GM21526 (cell line): ENCODE results near the gene CMKLR1.

ENCODE experiments used
- ATAC-seq: cut with Tn5 transposase; IDR thresholded peaks from one replicate; pipeline ENCODE4 v1.9.1; 2021; ENCODE audit warnings: moderate library complexity; ENCODE audit not compliant: unreplicated experiment, low FRiP score

CMKLR1 gene

DNA sequence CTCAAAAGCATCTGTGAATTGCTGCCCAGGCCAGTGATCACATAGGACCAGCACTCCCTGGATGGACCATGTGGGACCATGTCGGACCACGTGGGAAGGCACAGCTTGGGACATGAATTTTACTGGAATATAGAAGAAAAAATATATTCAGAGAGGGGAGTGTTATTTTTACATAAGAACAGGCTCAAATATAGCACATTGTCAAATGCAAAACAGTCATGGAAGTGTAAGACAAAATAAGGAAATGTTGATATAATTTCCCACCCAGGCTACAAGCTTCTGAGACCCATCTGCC lies 68.3 kb downstream of the CMKLR1 start:
- ATAC-seq = no peak

GRCh38 chr12:108270035-108270848 lies 68.9 kb downstream of the CMKLR1 start:
- ATAC-seq = no peak

DNA sequence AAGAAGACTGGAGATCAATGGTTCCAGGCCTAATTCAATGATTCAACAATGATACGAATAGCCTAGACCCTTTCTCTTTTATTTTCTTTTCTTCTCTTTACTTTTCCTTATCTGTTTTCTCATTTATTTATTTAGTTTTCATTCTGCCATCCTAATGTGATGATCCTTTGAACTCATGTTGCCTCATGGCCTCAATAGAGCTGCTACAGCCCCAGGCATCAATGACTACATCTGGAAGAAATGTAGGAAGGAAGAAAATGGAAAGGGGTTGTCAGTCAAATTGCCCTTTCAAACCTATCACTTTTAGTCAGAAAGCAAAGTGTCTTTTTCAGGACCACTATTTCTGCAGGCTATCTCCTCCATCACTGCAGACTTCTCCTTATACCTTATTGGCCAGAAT lies 69.9 kb downstream of the CMKLR1 start:
- no peak for ATAC-seq

DNA sequence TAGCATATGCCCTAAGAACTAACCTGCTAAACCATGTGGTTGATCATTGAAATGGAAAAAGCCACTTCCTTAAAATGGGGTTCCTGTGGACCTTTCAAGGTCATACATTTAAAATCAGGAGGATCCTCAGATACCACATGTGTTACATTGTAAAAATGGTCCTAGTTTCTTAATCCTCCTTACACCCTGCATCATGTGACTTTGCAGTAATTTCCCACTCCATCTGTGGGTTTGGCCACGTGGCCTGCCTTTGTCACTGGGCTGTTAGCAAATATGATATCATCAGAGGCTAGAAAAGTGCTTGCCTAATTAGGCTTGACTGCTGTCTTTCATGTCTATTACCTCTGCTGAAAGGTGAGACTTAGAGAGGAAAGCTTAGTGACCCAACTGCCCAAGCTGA lies 70.7 kb downstream of the CMKLR1 start:
- no peak for ATAC-seq

DNA sequence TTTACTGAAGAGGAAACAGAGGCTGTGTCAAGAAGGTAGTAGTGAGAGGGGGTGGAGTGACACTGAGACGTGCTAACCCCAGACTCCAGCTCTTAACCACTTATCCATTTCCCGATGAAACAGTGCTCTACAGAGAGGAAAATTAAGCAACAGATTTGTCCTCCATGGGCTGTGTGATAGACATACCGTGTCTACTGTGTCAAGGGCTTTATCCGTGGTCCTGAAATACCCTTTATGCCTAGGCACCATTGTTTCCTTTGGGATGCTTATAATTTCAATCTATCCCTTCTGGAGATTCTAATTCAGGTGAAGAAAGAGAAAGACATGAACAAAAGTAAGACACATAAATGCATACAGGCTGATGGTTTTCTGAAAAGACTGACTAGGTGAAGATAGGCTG lies 71.7 kb downstream of the CMKLR1 start:
- ATAC-seq = no peak

- ATAC-seq = no peak
Observed at GRCh38 chr12:108266131-108266530, 73.0 kb downstream of the CMKLR1 start.

DNA sequence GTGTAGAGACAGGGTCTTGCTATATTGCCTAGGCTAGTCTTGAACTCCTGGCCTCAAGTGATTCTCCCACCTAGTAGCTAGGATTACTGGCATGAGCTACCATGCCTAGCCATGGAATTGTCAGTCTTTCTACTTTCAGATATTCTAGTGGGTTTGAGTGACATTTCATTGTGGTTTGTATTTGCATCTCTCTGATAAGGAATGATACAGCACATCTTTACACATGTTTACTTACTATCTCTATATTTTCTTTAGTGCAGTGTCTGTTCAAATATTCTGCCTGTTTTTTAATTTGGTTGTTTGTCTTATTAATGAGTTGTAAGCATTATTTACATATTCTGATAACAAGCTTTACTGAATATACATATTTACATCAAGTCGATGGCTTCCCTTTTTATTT lies 73.6 kb downstream of the CMKLR1 start:
- no peak for ATAC-seq

GRCh38 chr12:108260969-108261368 lies 78.1 kb downstream of the CMKLR1 start:
- no peak for ATAC-seq

- no peak for ATAC-seq
Observed at GRCh38 chr12:108260039-108260438, 79.1 kb downstream of the CMKLR1 start.

GRCh38 chr12:108257610-108258106 lies 81.5 kb downstream of the CMKLR1 start:
- no peak for ATAC-seq

- no peak for ATAC-seq
Observed at GRCh38 chr12:108257004-108257403, 82.1 kb downstream of the CMKLR1 start.

DNA sequence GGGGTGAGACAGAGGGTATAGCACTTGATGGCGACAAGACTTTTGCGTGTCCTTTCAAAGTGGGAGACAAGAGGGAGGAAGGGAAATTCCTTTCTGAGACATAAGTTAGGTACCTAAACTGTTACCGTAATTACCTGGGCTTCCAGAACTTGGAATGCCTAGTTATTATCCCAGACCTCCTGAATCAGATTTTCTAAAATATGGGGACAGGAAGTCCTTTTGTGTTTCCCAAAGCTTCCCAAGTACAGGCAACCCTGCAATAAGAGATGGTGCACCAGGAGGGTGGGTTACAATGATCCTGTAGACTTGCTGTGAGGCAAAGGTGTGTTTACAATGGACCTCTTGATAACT lies 83.9 kb downstream of the CMKLR1 start:
- no peak for ATAC-seq

DNA sequence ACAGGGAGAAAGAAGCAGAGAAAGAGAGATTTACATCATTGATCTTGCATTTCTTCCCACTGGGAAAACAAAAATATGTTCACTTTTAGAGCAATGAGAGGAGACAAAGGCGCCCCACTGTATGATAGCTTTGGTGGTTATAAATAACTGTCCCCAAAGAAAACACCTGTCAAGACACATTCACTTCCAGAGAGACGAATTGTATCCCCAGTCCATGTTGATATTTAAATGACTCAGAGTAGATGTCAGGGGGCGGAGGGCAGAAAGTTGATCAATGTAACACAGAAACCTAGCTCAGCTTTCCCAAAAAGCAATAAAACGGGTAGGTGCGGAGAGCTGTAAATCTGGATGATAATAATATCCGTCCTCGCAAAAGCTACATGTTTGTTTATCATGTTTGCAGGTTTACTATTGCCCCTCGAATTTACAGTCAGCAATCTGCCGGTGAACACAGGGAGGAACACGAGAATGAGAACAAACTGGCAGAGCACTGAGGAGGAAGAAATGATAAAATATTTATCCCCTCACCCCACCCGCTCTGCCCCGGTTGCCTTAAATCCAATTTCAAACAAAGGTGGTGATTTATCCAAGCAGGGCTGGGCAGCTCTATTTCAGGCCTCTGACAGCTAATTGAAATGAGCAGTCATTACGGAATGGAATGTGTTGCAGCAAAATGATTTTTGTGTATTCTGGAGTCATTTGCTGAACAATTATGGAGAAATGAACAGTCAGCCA lies 84.4 kb downstream of the CMKLR1 start:
- ATAC-seq = no peak

DNA sequence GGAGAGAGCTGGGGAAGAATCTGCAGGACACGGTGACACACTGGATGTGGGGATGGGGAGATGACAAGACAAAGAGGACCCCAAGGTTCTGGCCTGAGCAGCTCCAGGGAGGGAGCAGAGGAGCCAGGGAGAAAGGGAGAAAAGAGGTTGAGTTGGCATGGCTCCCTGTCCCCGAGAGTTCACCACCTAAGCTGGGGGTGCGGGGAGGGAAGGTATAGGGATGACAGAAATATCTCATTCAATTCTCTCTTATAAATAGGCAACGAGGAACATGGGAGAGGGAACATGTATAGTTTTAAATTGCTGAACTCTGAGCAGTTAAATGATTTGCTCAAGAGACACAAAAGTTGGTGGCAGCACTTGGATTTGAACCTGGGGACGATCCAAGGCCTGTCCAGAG lies 85.1 kb downstream of the CMKLR1 start:
- ATAC-seq = no peak

DNA sequence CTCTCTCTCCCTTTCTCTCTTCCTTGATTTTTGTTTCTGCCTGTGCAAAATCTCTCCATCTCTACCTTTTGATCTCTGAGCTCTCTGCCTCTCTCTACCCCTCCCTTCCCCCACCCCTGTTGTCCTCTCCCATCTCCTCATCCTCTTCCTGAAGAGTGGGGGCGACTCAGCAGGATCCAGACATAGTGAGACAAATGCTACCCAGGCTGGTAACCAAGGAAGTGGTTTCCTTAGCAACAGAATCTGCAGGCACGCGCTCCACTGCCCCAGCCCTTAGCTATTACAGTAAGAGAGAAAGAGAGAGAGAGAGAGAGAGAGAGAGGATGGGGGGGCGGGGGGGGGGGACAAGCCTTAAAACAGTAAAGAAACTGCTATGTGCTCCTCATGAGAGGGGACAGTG lies 85.6 kb downstream of the CMKLR1 start:
- ATAC-seq = no peak

GRCh38 chr12:108252523-108252922 lies 86.6 kb downstream of the CMKLR1 start:
- no peak for ATAC-seq

- ATAC-seq = no peak
Observed at GRCh38 chr12:108248011-108248410, 91.1 kb downstream of the CMKLR1 start.

DNA sequence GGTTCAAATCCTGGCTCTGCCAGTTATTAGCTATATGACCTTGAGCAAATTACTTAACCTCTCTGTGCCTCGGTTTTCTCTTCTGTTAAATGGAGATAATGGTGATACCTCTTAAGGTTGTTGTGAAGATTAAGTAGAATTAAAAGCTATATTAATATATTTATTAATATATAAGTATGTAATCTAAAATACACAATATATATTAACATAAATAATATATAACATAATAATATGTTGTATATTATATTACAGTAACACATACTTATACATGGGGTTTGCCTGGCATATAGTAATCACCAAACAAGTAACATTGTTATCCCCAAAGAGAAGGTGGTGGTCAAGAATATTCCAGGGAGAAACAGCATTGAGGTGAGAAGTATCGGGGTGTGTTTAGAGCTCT lies 92.0 kb downstream of the CMKLR1 start:
- no peak for ATAC-seq

DNA sequence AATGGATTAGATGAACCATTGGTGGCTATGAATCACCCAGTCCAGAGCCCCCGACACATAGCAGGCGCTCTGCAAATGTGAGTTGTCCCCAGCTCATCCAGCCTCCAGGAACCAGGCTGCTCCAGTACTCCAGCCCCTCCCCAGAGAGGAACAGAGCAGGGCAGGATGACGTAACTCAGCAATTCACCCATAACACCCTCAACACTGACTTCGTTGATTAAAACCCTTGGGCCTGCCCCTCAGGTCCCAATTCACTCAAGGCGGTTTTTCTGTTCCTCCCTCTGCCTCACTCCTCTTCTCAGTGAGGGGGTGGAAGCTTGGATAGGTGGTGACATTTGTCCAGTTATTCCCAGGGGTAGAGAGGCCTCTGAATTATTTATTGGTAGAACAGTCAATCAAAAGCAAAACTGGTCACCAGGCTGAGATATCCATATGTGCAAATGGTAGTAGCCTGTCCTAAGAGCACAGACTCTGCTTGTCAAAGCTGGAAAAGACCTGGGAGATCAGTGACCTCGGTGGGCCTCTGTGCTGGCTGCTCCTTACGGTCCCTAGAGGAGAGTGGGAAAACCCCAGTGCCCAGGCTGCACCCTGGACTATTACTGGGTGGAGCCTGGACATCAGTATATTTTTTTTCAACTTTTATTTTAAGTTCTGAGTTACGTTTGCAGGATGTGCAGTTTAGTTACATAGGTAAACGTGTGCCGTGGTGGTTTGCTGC lies 97.0 kb downstream of the CMKLR1 start:
- ATAC-seq = no peak

DNA sequence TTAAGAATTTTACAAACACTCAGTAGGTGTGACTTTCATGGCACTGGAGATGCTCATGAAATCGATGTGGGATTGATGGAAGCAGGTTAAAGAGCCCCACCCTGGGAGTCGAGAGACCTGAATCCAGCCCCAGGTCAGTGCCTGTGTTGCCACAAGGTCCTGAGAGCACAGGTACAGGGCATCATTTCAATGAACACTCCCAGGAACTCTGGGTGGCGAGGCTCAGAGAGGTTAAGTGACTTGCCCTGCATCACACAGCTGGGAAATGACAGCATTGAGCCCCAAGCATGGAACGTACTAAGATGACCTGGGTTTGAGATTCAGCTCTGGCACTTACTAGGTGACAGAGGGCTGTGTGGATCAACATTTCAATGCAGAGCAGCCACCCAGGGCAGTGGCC lies 98.2 kb downstream of the CMKLR1 start:
- ATAC-seq = no peak

DNA sequence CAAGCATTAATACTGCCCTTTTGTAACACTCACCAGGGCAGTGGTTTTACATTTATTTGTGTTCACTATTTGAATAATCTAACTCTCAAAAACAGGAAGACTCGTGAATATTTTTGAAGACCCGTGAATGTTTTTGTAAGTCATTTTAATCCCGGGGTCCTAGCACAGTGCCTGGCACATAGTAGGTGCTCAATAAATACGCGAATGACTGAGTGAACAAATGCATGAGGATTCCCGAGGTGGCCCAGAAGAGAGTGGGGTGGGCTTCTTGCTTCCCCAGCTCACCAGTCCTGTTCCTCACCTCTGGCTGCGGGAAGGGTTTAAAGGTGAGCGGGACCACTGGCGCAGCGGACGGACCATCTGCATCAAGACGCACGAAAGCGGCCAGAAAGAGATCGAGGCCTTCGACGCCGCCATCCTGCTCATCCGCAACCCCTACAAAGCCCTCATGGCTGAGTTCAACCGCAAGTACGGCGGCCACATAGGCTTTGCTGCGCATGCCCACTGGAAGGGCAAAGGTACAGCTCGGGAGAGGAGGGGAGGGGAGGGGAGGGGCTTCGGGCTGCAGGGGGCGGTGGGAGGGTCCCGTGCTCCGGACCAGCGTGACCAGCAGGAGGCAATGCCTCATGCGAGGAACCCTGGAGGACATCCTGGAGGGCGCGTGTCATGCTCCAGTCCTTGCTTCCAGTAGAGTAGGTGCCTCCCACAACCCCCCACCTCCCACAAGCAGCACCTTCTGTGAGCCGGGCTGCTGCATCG lies 98.9 kb downstream of the CMKLR1 start:
- no peak for ATAC-seq
